Right renal pelvis (tissue), 4 donors: ENCODE data around the gene TLCD1. TPM values are rescaled to one million over a fixed set of nuclear protein-coding genes. Genes with fewer than 3 reads are reported as not detected.
A peak's percentile ranks its signal among the peaks of the same experiment; 100 is the strongest.
"Not testable (repeated sequence)": the region's sequence is repeated elsewhere in the genome, so short reads cannot be mapped to it uniquely, and the experiment has no call there.

Experiments used
- DNase-seq, 4 donors: peaks; one replicate each; pipeline ENCODE4 v3.0.0-alpha.2; 2013; ENCODE audit warnings: low read depth in 4 of 4, low spot score in 3 of 4, missing footprints in 1 of 4
- polyA plus RNA-seq, 4 donors: library from polyadenylated mRNA; unstranded; fragments of 120-200 nt; gene quantifications; one replicate each; pipeline ENCODE4 v1.2.1, GENCODE V29; 2013; ENCODE audit not compliant: insufficient read length in 4 of 4

The TLCD1 gene
- polyA plus RNA-seq, 4 donors, result 17.9 to 20.9 (median 18.8) TPM

DNA sequence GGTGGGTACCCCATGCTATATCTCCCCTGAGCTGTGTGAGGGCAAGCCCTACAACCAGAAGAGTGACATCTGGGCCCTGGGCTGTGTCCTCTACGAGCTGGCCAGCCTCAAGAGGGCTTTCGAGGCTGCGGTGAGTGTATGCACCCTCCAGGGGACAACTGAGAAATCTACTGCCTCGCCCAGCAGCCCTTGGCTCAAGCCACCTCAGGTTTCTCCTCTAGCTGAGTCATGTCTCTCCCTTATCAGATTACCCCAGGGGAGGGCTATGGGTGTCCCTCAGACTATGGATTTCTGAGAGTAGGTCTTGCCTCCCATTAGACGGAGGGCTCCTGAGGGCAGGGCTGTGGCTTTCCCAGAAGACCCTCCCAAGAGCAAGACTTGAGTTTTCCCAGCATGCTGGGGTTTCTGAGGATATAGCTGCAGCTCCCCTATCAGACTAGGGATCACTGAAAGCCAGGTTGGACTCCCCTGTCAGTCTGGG is 9.2 kb upstream of the TLCD1 start:
- DNase-seq, result no peak

GRCh38 chr17:28734712-28735241 is 8.7 kb upstream of the TLCD1 start:
- no peak for DNase-seq

- DNase-seq, result no peak
Measured at GRCh38 chr17:28733346-28733745, 7.3 kb upstream of the TLCD1 start.

DNA sequence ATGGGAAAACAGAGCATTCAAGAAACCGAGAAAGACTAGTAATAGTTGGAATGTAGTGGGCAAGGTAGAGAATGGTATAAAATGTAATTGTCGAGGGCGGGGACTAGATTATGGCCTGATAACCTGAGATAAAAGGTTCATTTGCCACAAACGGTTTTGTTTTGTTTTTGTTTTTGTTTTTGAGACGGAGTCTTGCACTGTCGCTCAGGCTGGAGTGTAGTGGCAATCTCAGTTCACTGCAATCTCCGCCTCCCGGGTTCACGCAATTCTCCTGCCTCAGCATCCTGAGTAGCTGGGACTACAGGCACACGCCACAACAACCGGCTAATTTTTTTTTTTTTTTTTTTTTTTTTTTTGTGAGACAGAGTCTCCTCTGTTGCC is 3.9 kb upstream of the TLCD1 start:
- no peak for DNase-seq

DNA sequence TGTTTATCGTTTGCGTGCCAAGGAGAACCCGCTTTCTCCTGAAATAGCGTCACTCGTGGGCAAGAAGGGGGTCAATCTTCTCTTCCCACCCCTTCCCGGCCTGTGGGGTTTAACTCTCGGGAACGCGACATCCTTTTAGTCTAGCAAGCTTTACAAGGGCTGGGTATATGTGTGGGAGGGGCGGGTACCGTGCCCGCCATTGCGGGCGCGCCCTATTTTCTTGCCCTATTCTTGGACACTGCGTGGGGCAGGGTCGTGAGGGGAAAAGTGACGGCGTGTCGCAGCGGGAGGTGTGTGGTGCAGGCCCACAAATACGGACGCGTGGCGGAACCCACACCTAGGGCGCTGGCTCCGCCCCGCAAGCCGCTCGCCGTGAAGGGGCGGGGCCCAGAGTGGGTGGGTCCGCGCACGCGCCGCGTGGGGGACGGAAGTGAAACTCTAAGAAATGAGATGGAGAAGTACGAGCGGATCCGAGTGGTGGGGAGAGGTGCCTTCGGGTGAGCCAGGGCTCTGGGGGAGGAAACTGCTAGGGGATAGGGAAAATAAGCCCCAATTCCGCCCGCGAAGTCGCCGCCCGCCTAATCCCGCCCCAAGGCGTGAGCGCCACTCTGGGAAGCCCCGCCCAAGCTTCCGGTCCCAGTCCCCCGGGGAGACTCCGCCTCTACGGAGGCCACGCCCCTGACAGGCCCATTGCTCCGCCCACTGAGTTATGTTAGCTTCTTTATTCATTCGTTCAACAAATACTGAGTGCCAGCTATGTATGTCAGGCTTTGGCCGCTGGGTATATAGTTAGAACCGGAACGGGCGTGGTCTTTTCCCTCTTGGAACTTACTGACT is 2.5 kb upstream of the TLCD1 start, which contains the start of gene NEK8:
NEK8 (plus strand) TSS at position 425 of the 837 bp plus-strand sequence; CDS start at position 451, 26 bp downstream.
- DNase-seq, result peak in 2 of 4 donors; percentile 88 to 90

GRCh38 chr17:28726627-28727491 is 826 bp upstream of the TLCD1 start:
- peak in 3 of 4 donors; percentile 92 to 94 (median 93) for DNase-seq

GRCh38 chr17:28725660-28726225 is 290 bp downstream of the TLCD1 start:
- no peak for DNase-seq

DNA sequence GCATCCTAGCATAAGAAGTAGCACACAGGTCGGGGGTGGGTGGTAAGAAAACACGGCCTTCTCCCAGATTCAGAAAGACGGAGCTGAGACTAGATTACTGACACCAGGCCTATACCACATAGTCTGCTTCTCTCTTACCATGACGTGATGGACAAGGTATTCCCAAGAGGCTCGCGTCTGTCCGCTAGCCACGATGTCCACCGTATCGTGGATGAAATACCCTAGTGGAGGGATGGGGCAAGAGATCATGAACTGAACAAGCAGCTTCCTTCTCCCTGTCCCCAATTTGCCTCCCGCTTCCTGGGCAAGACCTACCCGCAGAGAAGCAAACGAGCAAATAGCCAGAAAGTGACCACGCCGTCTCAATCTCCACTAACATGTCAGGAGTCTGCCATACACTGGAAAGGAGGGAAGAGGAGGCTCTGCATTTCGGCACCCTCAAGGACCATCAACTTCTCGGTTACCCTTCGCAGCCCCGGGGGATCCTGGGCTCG is 820 bp downstream of the TLCD1 start:
- no peak for DNase-seq

DNA sequence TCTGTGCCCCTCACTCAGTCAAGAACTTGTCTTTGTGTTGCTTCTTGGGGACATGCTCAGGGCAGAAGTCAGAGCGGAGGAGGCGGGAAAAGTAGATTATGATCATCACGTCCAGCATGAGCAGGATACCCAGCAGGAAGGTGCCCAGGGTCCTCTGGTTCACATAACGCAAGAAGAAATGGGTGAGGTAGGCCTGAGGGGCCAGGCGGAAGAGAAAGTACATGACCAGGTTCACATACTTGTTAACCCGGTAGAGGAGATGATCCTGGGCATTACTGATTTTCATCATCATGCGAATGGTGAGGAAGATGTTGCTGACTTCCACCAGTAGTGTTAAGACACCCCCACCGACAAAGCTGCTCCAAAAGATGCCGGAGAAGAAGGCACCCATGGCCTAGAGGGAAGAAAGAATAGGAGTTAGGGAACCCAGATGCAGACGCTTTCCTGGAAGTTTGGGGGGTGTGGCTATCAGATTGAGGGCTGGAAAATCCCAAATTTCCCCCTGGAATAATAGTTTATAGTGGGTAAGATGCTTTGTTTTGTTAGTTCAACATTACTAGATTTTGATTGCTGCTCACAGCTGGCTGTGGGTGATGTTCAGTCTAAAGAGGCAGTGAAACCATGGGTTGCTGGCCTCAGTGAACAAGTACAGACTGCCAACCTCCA is 1.4 kb downstream of the TLCD1 start:
- DNase-seq, result no peak

- DNase-seq, result not testable (repeated sequence)
Measured at GRCh38 chr17:28723836-28724499, 2.1 kb downstream of the TLCD1 start.

- DNase-seq, result no peak
Measured at GRCh38 chr17:28723159-28723835, 2.7 kb downstream of the TLCD1 start.

DNA sequence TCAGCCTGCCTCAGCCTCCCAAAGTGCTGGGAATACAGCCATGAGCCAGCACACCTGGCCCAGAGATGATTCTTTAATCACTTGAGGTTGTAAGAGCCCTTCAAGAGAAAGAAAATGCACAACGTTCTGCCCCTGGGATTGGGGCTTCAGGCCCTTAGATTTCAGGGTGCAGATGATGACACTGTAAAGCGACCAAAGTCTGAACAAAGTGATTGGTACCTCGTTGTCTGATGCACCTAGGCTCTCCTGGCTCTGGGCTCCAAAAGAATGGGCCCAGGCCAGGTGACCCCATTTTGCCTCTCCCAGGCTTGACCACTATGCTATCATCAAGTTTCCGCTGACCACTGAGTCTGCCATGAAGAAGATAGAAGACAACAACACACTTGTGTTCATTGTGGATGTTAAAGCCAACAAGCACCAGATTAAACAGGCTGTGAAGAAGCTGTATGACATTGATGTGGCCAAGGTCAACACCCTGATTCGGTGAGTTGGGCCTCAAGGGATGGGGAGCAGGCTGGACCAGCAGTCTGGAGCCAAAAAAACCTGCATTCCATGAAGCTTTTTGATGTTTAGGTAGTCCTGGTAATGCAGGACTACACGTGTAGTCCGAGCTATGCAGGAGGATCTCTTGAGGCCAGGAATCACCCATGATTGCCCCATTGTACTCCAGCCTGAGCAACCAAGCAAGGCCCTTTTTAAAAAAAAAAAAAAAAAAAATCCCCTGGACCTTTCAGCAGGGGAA is 3.4 kb downstream of the TLCD1 start:
- no peak for DNase-seq

- DNase-seq, result not testable (repeated sequence)
Measured at GRCh38 chr17:28720997-28721329, 5.1 kb downstream of the TLCD1 start.

DNA sequence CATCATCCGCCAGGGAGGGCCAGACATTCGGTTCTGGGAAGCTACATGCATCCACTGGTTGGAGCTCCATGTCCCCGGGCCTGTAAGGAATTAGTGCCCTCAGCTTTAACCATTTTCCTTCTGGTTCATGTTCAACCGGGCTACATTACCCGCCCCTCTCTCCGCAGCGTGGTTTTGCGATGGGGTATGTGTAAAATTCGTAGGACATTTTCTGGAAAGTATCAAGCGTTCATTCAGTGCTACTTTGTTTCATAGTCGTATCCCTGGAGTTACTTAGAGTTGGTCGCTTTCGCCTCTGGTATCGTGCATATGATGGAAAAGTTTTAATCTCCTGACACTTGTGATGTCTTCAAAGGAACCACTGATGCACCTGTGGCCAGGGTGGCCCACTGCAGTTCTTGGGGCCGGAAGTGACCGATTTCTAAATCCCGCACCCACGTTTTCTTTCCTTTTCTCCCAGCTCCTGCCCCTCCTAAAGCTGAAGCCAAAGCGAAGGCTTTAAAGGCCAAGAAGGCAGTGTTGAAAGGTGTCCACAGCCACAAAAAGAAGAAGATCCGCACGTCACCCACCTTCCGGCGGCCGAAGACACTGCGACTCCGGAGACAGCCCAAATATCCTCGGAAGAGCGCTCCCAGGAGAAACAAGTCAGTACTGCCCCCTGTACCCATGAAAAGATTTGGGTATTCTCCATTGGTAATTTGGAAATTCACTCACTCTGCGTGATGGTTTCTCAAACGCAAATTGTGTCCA is 5.6 kb downstream of the TLCD1 start:
- DNase-seq, result no peak

DNA sequence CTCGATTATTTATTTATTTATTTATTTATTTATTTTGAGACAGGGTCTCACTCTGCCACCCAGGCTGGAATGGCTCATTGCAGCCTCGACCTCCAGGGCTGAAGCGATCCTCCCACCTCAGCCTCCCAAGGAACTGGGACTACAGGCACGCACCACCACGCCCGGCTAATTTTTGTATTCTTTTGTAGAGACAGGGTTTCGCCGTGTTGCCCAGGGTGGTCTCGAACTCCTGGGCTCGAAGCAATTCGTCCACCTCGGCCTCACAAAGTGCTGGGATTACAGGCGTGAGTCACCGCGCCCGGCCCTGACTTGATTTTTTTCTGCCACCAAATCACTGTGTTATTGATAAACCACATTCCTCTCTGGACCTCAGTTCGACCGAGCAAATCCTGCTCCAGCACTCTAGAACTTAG is 7.0 kb downstream of the TLCD1 start:
- DNase-seq, result no peak

DNA sequence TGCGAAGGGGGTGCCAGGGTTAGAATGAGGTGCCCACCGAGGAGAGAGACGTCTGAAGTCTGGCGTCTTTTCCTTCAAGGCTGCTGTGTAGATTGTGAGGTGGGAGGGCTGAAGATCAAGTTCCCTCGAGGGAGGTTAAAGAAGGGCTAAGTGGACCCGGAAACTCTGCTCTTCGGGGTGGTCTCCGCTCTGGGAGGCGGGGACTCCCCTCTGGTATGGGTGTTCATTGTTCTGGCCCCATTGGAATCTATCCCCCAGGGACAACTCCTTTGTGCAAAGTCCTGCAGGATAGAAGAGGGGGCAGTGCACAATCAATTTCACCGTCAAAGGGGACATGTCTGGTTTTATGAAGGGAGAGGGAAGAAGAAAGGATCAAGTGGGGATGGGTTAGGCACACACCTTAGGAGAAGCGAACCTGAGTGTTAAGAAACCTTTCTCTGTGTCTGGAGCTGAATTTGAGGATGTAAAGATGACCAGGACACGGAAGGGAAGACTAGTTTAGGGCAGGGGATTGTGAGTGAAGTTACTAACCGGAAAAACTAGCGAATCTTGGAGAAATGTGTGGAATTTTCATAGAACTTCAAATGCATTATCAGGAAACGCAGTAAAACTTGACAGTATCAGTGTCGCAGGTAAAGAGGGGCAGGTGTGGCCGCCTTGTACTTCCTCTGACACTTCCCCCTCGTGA is 7.6 kb downstream of the TLCD1 start:
- peak in 1 of 4 donors; percentile 25 for DNase-seq
